ENCODE results near the gene P4HTM.

DNA sequence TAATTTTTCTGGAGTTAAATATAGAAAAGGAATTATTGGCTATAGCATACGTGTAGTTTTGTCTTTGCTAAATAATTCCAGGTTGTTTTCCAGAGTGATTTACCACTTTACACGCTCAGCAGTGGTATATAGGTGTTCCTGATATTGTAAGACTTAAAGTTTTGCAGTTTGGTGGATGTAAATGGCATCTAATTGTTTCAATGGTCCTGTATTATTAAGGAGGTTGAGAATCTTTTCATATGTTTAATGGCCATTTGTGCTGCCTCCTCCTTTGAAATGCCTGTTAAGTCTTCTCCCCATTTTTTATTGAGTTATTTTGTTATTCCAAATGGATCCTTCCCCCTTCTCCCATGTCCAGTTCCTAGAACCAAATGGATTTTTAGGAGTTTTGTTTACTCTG lies 26.4 kb upstream of the P4HTM start:
- no peak for TF ChIP-seq POLR2A (IDR thresholded peaks at IDR 0.05; ENCODE audit: low read depth, low read length)
- no peak for TF ChIP-seq RAD21 (IDR thresholded peaks at IDR 0.05; ENCODE audit: low read length)
- TF ChIP-seq, protein P1, sequence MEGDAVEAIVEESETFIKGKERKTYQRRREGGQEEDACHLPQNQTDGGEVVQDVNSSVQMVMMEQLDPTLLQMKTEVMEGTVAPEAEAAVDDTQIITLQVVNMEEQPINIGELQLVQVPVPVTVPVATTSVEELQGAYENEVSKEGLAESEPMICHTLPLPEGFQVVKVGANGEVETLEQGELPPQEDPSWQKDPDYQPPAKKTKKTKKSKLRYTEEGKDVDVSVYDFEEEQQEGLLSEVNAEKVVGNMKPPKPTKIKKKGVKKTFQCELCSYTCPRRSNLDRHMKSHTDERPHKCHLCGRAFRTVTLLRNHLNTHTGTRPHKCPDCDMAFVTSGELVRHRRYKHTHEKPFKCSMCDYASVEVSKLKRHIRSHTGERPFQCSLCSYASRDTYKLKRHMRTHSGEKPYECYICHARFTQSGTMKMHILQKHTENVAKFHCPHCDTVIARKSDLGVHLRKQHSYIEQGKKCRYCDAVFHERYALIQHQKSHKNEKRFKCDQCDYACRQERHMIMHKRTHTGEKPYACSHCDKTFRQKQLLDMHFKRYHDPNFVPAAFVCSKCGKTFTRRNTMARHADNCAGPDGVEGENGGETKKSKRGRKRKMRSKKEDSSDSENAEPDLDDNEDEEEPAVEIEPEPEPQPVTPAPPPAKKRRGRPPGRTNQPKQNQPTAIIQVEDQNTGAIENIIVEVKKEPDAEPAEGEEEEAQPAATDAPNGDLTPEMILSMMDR (conservative IDR thresholded peaks at IDR 0.05; ENCODE audit: low read depth, low read length), result no peak
- TF ChIP-seq RCOR1 (IDR thresholded peaks at IDR 0.05; ENCODE audit: insufficient replicate concordance, low read length), result no peak
- no peak for TF ChIP-seq MAZ (IDR thresholded peaks at IDR 0.05; ENCODE audit: borderline replicate concordance, low read depth, low read length)
- TF ChIP-seq, protein P2, sequence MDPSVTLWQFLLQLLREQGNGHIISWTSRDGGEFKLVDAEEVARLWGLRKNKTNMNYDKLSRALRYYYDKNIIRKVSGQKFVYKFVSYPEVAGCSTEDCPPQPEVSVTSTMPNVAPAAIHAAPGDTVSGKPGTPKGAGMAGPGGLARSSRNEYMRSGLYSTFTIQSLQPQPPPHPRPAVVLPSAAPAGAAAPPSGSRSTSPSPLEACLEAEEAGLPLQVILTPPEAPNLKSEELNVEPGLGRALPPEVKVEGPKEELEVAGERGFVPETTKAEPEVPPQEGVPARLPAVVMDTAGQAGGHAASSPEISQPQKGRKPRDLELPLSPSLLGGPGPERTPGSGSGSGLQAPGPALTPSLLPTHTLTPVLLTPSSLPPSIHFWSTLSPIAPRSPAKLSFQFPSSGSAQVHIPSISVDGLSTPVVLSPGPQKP (IDR thresholded peaks at IDR 0.05; ENCODE audit: borderline replicate concordance, low read depth, low read length), result no peak
- TF ChIP-seq, protein P3, sequence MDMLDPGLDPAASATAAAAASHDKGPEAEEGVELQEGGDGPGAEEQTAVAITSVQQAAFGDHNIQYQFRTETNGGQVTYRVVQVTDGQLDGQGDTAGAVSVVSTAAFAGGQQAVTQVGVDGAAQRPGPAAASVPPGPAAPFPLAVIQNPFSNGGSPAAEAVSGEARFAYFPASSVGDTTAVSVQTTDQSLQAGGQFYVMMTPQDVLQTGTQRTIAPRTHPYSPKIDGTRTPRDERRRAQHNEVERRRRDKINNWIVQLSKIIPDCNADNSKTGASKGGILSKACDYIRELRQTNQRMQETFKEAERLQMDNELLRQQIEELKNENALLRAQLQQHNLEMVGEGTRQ (IDR thresholded peaks at IDR 0.05; ENCODE audit: low read depth, low read length), result no peak
- no peak for TF ChIP-seq RFX5 (IDR thresholded peaks at IDR 0.05; ENCODE audit: low read depth, low read length)
- TF ChIP-seq MAFK (IDR thresholded peaks at IDR 0.05; ENCODE audit: low read depth, low read length), result no peak
- no peak for TF ChIP-seq MXI1 (IDR thresholded peaks at IDR 0.05; ENCODE audit: borderline replicate concordance, low read depth, low read length)
- TF ChIP-seq CEBPB (IDR thresholded peaks at IDR 0.05; ENCODE audit: low read depth, low read length), result no peak
- no peak for TF ChIP-seq CHD1 (IDR thresholded peaks at IDR 0.05; ENCODE audit: low read depth, low read length)

Data from IMR-90 (cell line).